GM12878 (cell line): ENCODE results near the gene KERA. TPM values are rescaled to one million over a fixed set of nuclear protein-coding genes. Genes with fewer than 3 reads are reported as not detected.

Experiments
- ATAC-seq: fragments of 200-7000 bp; cut with Tn5 transposase; 3 replicates; pipeline ENCODE4 v1.9.1; 2020; ENCODE audit warnings: mild to moderate bottlenecking, moderate library complexity
- BruUV-seq: library from RNA; stranded (reverse); fragments of 400-500 nt; replicated peaks from 2 replicates; lab custom pipeline; 2021; lab: Mats Ljungman, UMichigan
- CTCF ChIA-PET: fragments of 300-600 bp; sonication (Branson Sonifier 250); formaldehyde crosslinking; extraction: SDS; loops from one replicate; lab custom pipeline; 2021; ENCODE audit warnings: inconsistent platforms; lab: Yijun Ruan, JAX
- POLR2A ChIA-PET: fragments of 350-600 bp; formaldehyde crosslinking; extraction: SDS; loops from one replicate; lab custom pipeline; 2021; ENCODE audit warnings: inconsistent platforms; lab: Charles Lee
- RAD21 ChIA-PET: fragments of 300-600 bp; sonication (Branson Sonifier 250); formaldehyde crosslinking; loops from one replicate; lab custom pipeline; 2023; ENCODE audit warnings: antibody characterized with exemption; ENCODE audit not compliant: unreplicated experiment; lab: Charles Lee
- SMC1A ChIA-PET: fragments of 300-600 bp; sonication (Branson Sonifier 250); formaldehyde crosslinking; loops from one replicate; lab custom pipeline; 2023; ENCODE audit not compliant: unreplicated experiment, uncharacterized antibody; lab: Charles Lee
- DNase-seq: peaks from one replicate; pipeline ENCODE4 v3.0.0-alpha.2; 2011; ENCODE audit warnings: low read depth, low spot score
- FAIRE-seq: peaks from 3 replicates; lab custom pipeline; 2011; peaks lifted over from hg19 to GRCh38; lab: Jason Lieb, UNC
- H2AFZ ChIP-seq: 2 replicates; pipeline ENCODE4 v1.6.0; 2011; ENCODE audit warnings: low read depth, low read length, control low read depth; ENCODE audit not compliant: control insufficient read depth
- H3K27ac ChIP-seq: 2 replicates; pipeline ENCODE4 v1.5.1; 2011; ENCODE audit warnings: control low read depth; ENCODE audit not compliant: control insufficient read depth, insufficient read depth
- H3K27me3 ChIP-seq, 2 experiments: replicated peaks in 1 of 2; 2 replicates each; pipeline versions ENCODE4 v1.6.0 to v1.6.1; 2011; ENCODE audit warnings: low read length in 1 of 2; ENCODE audit not compliant: control insufficient read depth in 2 of 2, insufficient read depth in 2 of 2
- H3K36me3 ChIP-seq, 2 experiments: 2 replicates each; pipeline ENCODE4 v1.5.1; 2011; ENCODE audit warnings: low read length in 1 of 2; ENCODE audit not compliant: control insufficient read depth in 2 of 2, insufficient read depth in 2 of 2
- H3K4me1 ChIP-seq: 2 replicates; pipeline ENCODE4 v1.6.1; 2011; ENCODE audit warnings: mild to moderate bottlenecking, low read length, moderate library complexity, mixed read lengths; ENCODE audit not compliant: control insufficient read depth, insufficient read depth
- H3K4me2 ChIP-seq: 2 replicates; pipeline ENCODE4 v1.6.0; 2011; ENCODE audit warnings: control low read depth; ENCODE audit not compliant: control insufficient read depth, insufficient read depth
- H3K4me3 ChIP-seq: fragments of 200-600 bp; sonication (generic); 2 replicates; pipeline ENCODE4 v1.5.1; 2016
- H3K79me2 ChIP-seq: 2 replicates; pipeline ENCODE4 v1.6.0; 2011; ENCODE audit warnings: low read length; ENCODE audit not compliant: control insufficient read depth, insufficient read depth
- H3K9ac ChIP-seq: 2 replicates; pipeline ENCODE4 v1.8.0; 2011; ENCODE audit warnings: low read length, control low read depth, mixed read lengths; ENCODE audit not compliant: control insufficient read depth, insufficient read depth
- H3K9me3 ChIP-seq: replicated peaks from 3 replicates; pipeline ENCODE4 v1.5.1; 2011; ENCODE audit warnings: mild to moderate bottlenecking, low read length; ENCODE audit not compliant: control insufficient read depth, insufficient read depth
- H4K20me1 ChIP-seq: 2 replicates; pipeline ENCODE4 v1.6.0; 2011; ENCODE audit not compliant: control insufficient read depth, insufficient read depth
- EED ChIP-seq: sonication (generic); IDR thresholded peaks from 2 replicates; pipeline ENCODE4 v1.6.1; 2016; ENCODE audit warnings: antibody characterized with exemption, low read depth
- FOXM1 ChIP-seq: IDR thresholded peaks from 2 replicates; pipeline ENCODE4 v1.6.1; 2012; ENCODE audit warnings: low read depth, mild to moderate bottlenecking, inconsistent platforms, low read length, moderate library complexity
- KLF5 ChIP-seq: fragments of 450-650 bp; IDR thresholded peaks from 2 replicates; pipeline ENCODE4 v1.6.1; 2014; ENCODE audit warnings: mild to moderate bottlenecking; ENCODE audit not compliant: partially characterized antibody
- LARP7 ChIP-seq: fragments of 450-650 bp; IDR thresholded peaks from 2 replicates; pipeline ENCODE4 v1.6.1; 2017; ENCODE audit warnings: mild to moderate bottlenecking
- POLR2A ChIP-seq: IDR thresholded peaks from 2 replicates; pipeline ENCODE4 v1.6.1; 2011; ENCODE audit warnings: low read depth, mild to moderate bottlenecking, low read length
- PRDM15 ChIP-seq: fragments of 450-650 bp; formaldehyde crosslinking; IDR thresholded peaks from 2 replicates; pipeline ENCODE4 v1.4.0; 2020; ENCODE audit warnings: mild to moderate bottlenecking, moderate library complexity
- RAD51 ChIP-seq: fragments of 450-650 bp; IDR thresholded peaks from 2 replicates; pipeline ENCODE4 v1.6.1; 2016; ENCODE audit warnings: moderate library complexity, mild to moderate bottlenecking, inconsistent platforms
- SUPT20H ChIP-seq: IDR thresholded peaks from 2 replicates; pipeline ENCODE4 v1.6.1; 2011; ENCODE audit warnings: low read depth, mild to moderate bottlenecking, low read length, moderate library complexity, borderline replicate concordance; ENCODE audit not compliant: control insufficient read depth
- SUZ12 ChIP-seq: fragments of 200-600 bp; sonication (generic); IDR thresholded peaks from one replicate; pipeline ENCODE4 v1.6.1; 2018; ENCODE audit warnings: antibody characterized with exemption, mild to moderate bottlenecking; ENCODE audit not compliant: unreplicated experiment
- TARDBP ChIP-seq: IDR thresholded peaks from 2 replicates; pipeline ENCODE4 v1.6.1; 2016; ENCODE audit warnings: borderline replicate concordance
- ZNF622 ChIP-seq: fragments of 450-650 bp; IDR thresholded peaks from 2 replicates; pipeline ENCODE4 v1.6.1; 2017; ENCODE audit warnings: mild to moderate bottlenecking, inconsistent platforms
- WGBS: methylation state at CpG from one replicate; pipeline ENCODE4 v1.1.6; 2016; ENCODE audit warnings: low lambda C conversion rate; ENCODE audit not compliant: insufficient replicate concordance, insufficient coverage; ENCODE audit errors: missing lambda C conversion rate; 5-methylcytosine and 5-hydroxymethylcytosine counted together
- in situ Hi-C: fragments of 300-500 bp; cut with MboI; formaldehyde crosslinking; loops from 9 replicates; pipeline ENCODE4 v1.14.3; 2018; ENCODE audit warnings: mixed read lengths
- intact Hi-C: fragments of 100-400 bp; cut with micrococcal nuclease; formaldehyde crosslinking; loops from one replicate; pipeline ENCODE4 v1.14.2; 2022; ENCODE audit not compliant: unreplicated experiment
- polyA plus RNA-seq, 11 experiments: library from polyadenylated mRNA; depleted of rRNA in 4 of 11; unstranded in 6 of 11; stranded (reverse) in 5 of 11; fragments of >200 nt; fragmentation: Nextera tagmentation in 4 of 11; fragmentation: Illumina TruSeq in 1 of 11; extraction: Ambion mirVana in 4 of 11; extraction: Trizol in 1 of 11; gene quantifications; 1 replicate in 1 of 11; 2 replicates in 10 of 11; pipeline versions ENCODE4 v1.2.1 to v1.2.3, GENCODE V29; 2011 to 2016; ENCODE audit warnings: inconsistent platforms in 2 of 11, missing spikeins in 2 of 11, low read depth in 1 of 11
- total RNA-seq, 4 experiments: library from RNA; depleted of rRNA in 3 of 4; stranded (reverse); fragments of >200 nt in 3 of 4; fragmentation: Illumina TruSeq in 1 of 4; extraction: Trizol in 1 of 4; gene quantifications; 2 replicates each; pipeline versions ENCODE4 v1.2.1 to v1.2.3, GENCODE V29; 2013 to 2021
- TF ChIP-seq, protein P1 (sequence below): fragments of 450-650 bp; IDR thresholded peaks from 2 replicates; pipeline ENCODE4 v1.6.1; 2017; ENCODE audit warnings: antibody characterized with exemption, mild to moderate bottlenecking, moderate library complexity

The KERA gene
- total and polyA plus RNA-seq, 10 of the 15 experiments (the other 5 are each of a cell fraction or from before 2014, with no cell fraction given): not detected

DNA sequence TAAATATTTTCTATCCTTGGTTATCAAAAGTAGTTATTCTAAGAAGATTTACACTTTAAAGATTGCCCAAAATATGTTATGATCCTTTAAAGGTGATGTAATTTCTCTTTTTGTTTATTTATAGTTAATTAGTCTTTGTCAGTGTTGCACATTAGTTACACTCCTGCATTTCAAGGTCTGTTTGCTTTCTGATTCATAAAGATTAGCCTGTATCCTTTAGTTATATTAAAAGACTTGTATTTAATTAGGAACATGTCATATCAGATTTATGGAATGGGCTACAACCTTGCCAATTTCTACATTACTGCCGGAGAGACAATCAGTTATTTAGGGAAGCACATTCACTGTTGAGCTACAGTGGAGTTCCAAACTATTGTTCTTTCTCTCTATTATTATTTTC, 56.5 kb downstream of the KERA start:
- TF ChIP-seq POLR2A (no peak), SUPT20H (no peak), FOXM1 (no peak), KLF5 (no peak), LARP7 (no peak), EED (no peak), PRDM15 (CRISPR knock-in tag) (no peak), TARDBP (no peak), ZNF622 (no peak), RAD51 (no peak), SUZ12 (no peak)
- TF ChIP-seq, protein P1, sequence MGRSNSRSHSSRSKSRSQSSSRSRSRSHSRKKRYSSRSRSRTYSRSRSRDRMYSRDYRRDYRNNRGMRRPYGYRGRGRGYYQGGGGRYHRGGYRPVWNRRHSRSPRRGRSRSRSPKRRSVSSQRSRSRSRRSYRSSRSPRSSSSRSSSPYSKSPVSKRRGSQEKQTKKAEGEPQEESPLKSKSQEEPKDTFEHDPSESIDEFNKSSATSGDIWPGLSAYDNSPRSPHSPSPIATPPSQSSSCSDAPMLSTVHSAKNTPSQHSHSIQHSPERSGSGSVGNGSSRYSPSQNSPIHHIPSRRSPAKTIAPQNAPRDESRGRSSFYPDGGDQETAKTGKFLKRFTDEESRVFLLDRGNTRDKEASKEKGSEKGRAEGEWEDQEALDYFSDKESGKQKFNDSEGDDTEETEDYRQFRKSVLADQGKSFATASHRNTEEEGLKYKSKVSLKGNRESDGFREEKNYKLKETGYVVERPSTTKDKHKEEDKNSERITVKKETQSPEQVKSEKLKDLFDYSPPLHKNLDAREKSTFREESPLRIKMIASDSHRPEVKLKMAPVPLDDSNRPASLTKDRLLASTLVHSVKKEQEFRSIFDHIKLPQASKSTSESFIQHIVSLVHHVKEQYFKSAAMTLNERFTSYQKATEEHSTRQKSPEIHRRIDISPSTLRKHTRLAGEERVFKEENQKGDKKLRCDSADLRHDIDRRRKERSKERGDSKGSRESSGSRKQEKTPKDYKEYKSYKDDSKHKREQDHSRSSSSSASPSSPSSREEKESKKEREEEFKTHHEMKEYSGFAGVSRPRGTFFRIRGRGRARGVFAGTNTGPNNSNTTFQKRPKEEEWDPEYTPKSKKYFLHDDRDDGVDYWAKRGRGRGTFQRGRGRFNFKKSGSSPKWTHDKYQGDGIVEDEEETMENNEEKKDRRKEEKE: no peak
- intact Hi-C loops (no loop called here), in situ Hi-C loops (no loop called here)
- H3K4me1 ChIP-seq: no peaks in the 10 kb centered on the region
- H3K27me3 ChIP-seq: no peaks in the 10 kb centered on the region
- no peak overlapping the region for H3K4me3 ChIP-seq
- no peaks in the 10 kb centered on the region for H3K36me3 ChIP-seq
- no peak overlapping the region for H3K27ac ChIP-seq
- H3K9me3 ChIP-seq: no peaks in the 10 kb centered on the region
- POLR2A ChIA-PET: no interaction called here
- no peak overlapping the region for H3K9ac ChIP-seq
- ATAC-seq (no peak), DNase-seq (no peak), FAIRE-seq (no peak)
- no TSS peak for BruUV-seq
- no peaks in the 10 kb centered on the region for H4K20me1 ChIP-seq
- CTCF ChIA-PET: interaction anchor here (0.6 kb wide), 1 partner anchor 246 kb away, joined by 3 read pairs; no protein-coding TSS in a partner anchor
- no peaks in the 10 kb centered on the region for H3K79me2 ChIP-seq
- no peak overlapping the region for H3K4me2 ChIP-seq
- SMC1A ChIA-PET: no interaction called here
- 90% methylated on average over 1 of the region's 1 CpG for WGBS
- H2AFZ ChIP-seq: no peak overlapping the region
- RAD21 ChIA-PET: interaction anchor here (0.8 kb wide), 1 partner anchor 21 kb away, joined by 3 read pairs; no protein-coding TSS in a partner anchor
